Measurements from ENCODE around the gene KHDC4. TPM values are rescaled to one million over a fixed set of nuclear protein-coding genes. Genes with fewer than 3 reads are reported as not detected.
A peak's percentile ranks its signal among the peaks of the same experiment; 100 is the strongest.

Gene KHDC4
- total and polyA plus RNA-seq, 2 of the 13 experiments (the other 11 are each of a cell fraction or from before 2014, with no cell fraction given) = 33.5 to 92.0 TPM

- peak; percentile 78; the same call in 1 of the 2 replicates for TF ChIP-seq ZNF788 (CRISPR knock-in tag; IDR thresholded peaks at IDR 0.05; ENCODE audit: borderline replicate concordance)
- no peak for TF ChIP-seq RAD51 (IDR thresholded peaks at IDR 0.05; ENCODE audit: borderline replicate concordance)
- peak; percentile 88; the same call in 1 of the 2 replicates for TF ChIP-seq ZNF724P (CRISPR knock-in tag; IDR thresholded peaks at IDR 0.05; ENCODE audit: borderline replicate concordance)
- TF ChIP-seq RFXAP (CRISPR knock-in tag; IDR thresholded peaks at IDR 0.05; ENCODE audit: borderline replicate concordance) = no peak; the same call in 1 of the 2 replicates
- peak; percentile 40; the same call in 1 of the 2 replicates for TF ChIP-seq TGIF2 (CRISPR knock-in tag; IDR thresholded peaks at IDR 0.05)
- TF ChIP-seq NR3C1 (CRISPR knock-in tag; IDR thresholded peaks at IDR 0.05) = no peak
- peak; percentile 97 for TF ChIP-seq ZFX (CRISPR knock-in tag; IDR thresholded peaks at IDR 0.05; ENCODE audit: low read depth)
- peak; percentile 36; the same call in 1 of the 2 replicates for TF ChIP-seq DPF2 (CRISPR knock-in tag; IDR thresholded peaks at IDR 0.05; ENCODE audit: borderline replicate concordance, low read depth)
- no peak for TF ChIP-seq ZNF552 (CRISPR knock-in tag; IDR thresholded peaks at IDR 0.05; ENCODE audit: borderline replicate concordance)
- peak; percentile 48 for TF ChIP-seq RBM39 (IDR thresholded peaks at IDR 0.05; ENCODE audit: low read depth, low read length, poor library complexity, severe bottlenecking)
- peak; percentile 50 for TF ChIP-seq MNT (IDR thresholded peaks at IDR 0.05)
- no peak for TF ChIP-seq SP5 (CRISPR knock-in tag; IDR thresholded peaks at IDR 0.05; ENCODE audit: borderline replicate concordance, low read depth)
- no peak for TF ChIP-seq SMC3 (IDR thresholded peaks at IDR 0.05; ENCODE audit: low read length)
- TF ChIP-seq ZFP37 (CRISPR knock-in tag; IDR thresholded peaks at IDR 0.05; ENCODE audit: borderline replicate concordance) = 0 out of 2 replicates have a peak, but pooled peaks have one; percentile 44
- 0 out of 2 replicates have a peak, but pooled peaks have one; percentile 63 for TF ChIP-seq SMAD3 (CRISPR knock-in tag; IDR thresholded peaks at IDR 0.05)
- TF ChIP-seq ZNF510 (CRISPR knock-in tag; IDR thresholded peaks at IDR 0.05; ENCODE audit: low read depth) = 0 out of 2 replicates have a peak, but pooled peaks have one; percentile 66
- TF ChIP-seq MTF1 (CRISPR knock-in tag; IDR thresholded peaks at IDR 0.05) = no peak
- TF ChIP-seq CTCF (CRISPR knock-in tag; IDR thresholded peaks at IDR 0.05) = peak; percentile 39
- no peak; the same call in 1 of the 2 replicates for TF ChIP-seq ZNF670 (CRISPR knock-in tag; IDR thresholded peaks at IDR 0.05; ENCODE audit: borderline replicate concordance)
- no peak for TF ChIP-seq SATB2 (CRISPR knock-in tag; IDR thresholded peaks at IDR 0.05)
- TF ChIP-seq TOE1 (CRISPR knock-in tag; IDR thresholded peaks at IDR 0.05) = no peak
- TF ChIP-seq FOXP1 (IDR thresholded peaks at IDR 0.05) = no peak
- no peak for TF ChIP-seq FOXP1 (CRISPR knock-in tag; IDR thresholded peaks at IDR 0.05)
- TF ChIP-seq ARID4A (CRISPR knock-in tag; IDR thresholded peaks at IDR 0.05; ENCODE audit: borderline replicate concordance) = peak; percentile 71; the same call in 1 of the 2 replicates
Observed at GRCh38 chr1:155967341-155968050, 33.3 kb upstream of the KHDC4 start (continued).
